GM12892 (cell line): ENCODE data around the gene PGM3.

Source experiments
- POLR2A ChIP-seq: IDR thresholded peaks from 2 replicates; pipeline ENCODE4 v1.6.1; 2011; ENCODE audit warnings: low read depth, low read length, control low read depth
- POLR2AphosphoS5 ChIP-seq: IDR thresholded peaks from 2 replicates; pipeline ENCODE4 v1.6.1; 2011; ENCODE audit warnings: low read depth, low read length, control low read depth
- TAF1 ChIP-seq: IDR thresholded peaks from 2 replicates; pipeline ENCODE4 v1.6.1; 2011; ENCODE audit warnings: low read depth, mild to moderate bottlenecking, control low read depth, low read length, borderline replicate concordance

GRCh38 chr6:83185096-83185495 is 8.0 kb downstream of the PGM3 start:
- TF ChIP-seq POLR2AphosphoS5 (no peak), POLR2A (no peak), TAF1 (no peak)
